Left ventricle myocardium inferior (tissue), 1 donor: ENCODE measurements around the gene DNPH1. TPM values are rescaled to one million over a fixed set of nuclear protein-coding genes. Genes with fewer than 3 reads are reported as not detected.

ENCODE experiments used
- DNase-seq: peaks from one replicate; pipeline ENCODE4 v3.0.0-alpha.2; 2020
- H3K27ac ChIP-seq: fragments of 200-600 bp; replicated peaks from 2 replicates; pipeline ENCODE4 v1.8.0; 2021
- H3K27me3 ChIP-seq: fragments of 200-600 bp; 2 replicates; pipeline ENCODE4 v1.8.0; 2021; ENCODE audit warnings: low read depth
- H3K36me3 ChIP-seq: fragments of 200-600 bp; 2 replicates; pipeline ENCODE4 v1.8.0; 2021
- H3K4me1 ChIP-seq: fragments of 200-600 bp; 2 replicates; pipeline ENCODE4 v1.8.0; 2021
- H3K4me3 ChIP-seq: fragments of 200-600 bp; 2 replicates; pipeline ENCODE4 v1.8.0; 2021; ENCODE audit warnings: mild to moderate bottlenecking, moderate library complexity
- H3K9me3 ChIP-seq: fragments of 200-600 bp; replicated peaks from 2 replicates; pipeline ENCODE4 v1.8.0; 2021
- intact Hi-C: fragments of 100-400 bp; cut with micrococcal nuclease; formaldehyde crosslinking; loops from one replicate; pipeline ENCODE4 v1.11.0; 2022
- total RNA-seq: library from RNA; stranded (reverse); fragmentation: NEBNext Ultra II Directional; extraction: Animal tissue kit (Norgen Biotek cat#: 25700); gene quantifications from one replicate; pipeline ENCODE4 v1.2.1, GENCODE V29; 2021
- TF ChIP-seq, protein P1 (sequence below): fragments of 200-600 bp; IDR thresholded peaks from 2 replicates; pipeline ENCODE4 v1.8.0; 2021; ENCODE audit warnings: antibody characterized with exemption, mild to moderate bottlenecking, borderline replicate concordance
- donor health status: DM: no; HTN: yes; CAD: no; lungs with severe emphysema.

DNPH1 gene
- total RNA-seq, 1 donor from 2014 or later = 27.7 TPM

DNA sequence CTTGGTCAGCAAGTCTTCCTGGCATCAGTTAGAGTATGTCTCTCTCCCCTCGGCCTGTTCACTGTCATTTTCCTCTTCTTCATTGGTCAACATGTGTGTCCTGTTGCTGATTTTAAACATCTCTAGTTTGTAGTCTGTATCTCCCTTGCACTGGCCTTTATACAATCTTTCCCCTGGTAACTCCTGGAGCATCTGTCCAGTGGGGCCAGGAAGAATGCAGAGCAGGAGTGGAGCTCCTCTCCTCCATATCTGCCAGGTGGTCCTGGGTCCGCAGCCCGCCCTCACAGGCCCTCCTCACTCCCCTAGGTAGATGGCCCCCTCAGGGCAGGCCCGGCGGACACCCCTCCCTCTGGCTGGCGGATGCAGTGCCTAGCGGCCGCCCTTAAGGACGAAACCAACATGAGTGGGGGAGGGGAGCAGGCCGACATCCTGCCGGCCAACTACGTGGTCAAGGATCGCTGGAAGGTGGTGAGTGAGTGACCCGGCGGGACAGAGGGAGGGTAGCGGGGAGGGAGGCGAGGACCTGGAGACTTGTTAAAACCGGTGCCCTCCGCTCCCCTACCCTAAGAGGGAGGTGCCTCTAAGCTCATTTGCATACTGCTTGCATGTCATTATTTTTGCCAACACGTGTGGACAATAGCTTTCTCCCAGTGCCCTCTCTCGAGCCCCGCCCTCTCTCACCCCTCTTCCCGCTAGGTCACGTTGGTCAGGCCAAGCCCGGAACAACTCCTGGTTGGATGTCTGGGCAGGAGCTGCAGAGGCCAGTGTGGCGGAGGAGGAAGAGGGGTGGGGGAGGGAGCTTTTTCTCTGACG, 17.2 kb upstream of the DNPH1 start:
- H3K4me3 ChIP-seq = peak overlapping the region; percentile 74
- peaks cover 69% of the 10 kb centered on the region for H3K27me3 ChIP-seq
- intact Hi-C loops = no loop called here
- no peaks in the 10 kb centered on the region for H3K36me3 ChIP-seq
- peak overlapping the region; percentile 45 for H3K27ac ChIP-seq
- TF ChIP-seq, protein P1, sequence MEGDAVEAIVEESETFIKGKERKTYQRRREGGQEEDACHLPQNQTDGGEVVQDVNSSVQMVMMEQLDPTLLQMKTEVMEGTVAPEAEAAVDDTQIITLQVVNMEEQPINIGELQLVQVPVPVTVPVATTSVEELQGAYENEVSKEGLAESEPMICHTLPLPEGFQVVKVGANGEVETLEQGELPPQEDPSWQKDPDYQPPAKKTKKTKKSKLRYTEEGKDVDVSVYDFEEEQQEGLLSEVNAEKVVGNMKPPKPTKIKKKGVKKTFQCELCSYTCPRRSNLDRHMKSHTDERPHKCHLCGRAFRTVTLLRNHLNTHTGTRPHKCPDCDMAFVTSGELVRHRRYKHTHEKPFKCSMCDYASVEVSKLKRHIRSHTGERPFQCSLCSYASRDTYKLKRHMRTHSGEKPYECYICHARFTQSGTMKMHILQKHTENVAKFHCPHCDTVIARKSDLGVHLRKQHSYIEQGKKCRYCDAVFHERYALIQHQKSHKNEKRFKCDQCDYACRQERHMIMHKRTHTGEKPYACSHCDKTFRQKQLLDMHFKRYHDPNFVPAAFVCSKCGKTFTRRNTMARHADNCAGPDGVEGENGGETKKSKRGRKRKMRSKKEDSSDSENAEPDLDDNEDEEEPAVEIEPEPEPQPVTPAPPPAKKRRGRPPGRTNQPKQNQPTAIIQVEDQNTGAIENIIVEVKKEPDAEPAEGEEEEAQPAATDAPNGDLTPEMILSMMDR = no peak
- no peaks in the 10 kb centered on the region for H3K9me3 ChIP-seq
- DNase-seq = peak; percentile 51
- H3K4me1 ChIP-seq = peaks cover 16% of the 10 kb centered on the region

DNA sequence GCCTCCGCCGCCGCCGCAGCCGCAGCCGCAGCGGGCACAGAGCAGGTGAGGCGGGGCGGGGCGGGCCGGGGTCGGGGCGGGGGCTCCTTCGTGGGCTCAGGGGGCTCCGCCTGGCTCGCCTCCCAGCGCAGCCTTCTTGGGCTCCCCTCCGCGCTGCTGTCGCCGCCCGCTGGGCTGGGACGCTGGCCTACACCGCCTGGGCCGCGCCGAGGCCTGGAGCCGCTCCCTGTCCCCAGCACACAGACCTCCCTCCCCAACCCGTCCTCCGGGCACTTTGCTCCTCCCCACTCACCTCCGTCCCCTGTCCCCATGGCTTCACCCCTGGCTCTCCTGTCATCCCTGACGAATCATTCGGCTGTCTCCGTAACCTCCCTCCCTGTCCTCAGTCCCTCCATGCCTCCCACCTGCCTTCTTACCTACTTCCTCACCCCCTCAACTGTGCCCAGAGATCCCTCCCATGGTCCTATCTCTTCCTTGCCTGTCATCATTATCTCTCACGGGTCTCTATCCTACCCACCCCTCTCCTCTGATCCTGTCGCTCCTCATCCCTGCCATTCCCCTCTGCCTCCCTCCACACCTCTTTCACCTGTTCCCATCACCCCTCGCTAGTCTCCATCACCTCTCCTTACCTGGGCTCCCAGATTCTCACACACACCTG, 14.5 kb upstream of the DNPH1 start:
- intact Hi-C loops = no loop called here
- H3K27ac ChIP-seq = no peak overlapping the region
- no peak for DNase-seq
- H3K4me1 ChIP-seq = peaks cover 15% of the 10 kb centered on the region
- peaks cover 7% of the 10 kb centered on the region for H3K9me3 ChIP-seq
- peaks cover 85% of the 10 kb centered on the region for H3K27me3 ChIP-seq
- no peak overlapping the region for H3K4me3 ChIP-seq
- H3K36me3 ChIP-seq = no peaks in the 10 kb centered on the region
- TF ChIP-seq, protein P1 = no peak

DNA sequence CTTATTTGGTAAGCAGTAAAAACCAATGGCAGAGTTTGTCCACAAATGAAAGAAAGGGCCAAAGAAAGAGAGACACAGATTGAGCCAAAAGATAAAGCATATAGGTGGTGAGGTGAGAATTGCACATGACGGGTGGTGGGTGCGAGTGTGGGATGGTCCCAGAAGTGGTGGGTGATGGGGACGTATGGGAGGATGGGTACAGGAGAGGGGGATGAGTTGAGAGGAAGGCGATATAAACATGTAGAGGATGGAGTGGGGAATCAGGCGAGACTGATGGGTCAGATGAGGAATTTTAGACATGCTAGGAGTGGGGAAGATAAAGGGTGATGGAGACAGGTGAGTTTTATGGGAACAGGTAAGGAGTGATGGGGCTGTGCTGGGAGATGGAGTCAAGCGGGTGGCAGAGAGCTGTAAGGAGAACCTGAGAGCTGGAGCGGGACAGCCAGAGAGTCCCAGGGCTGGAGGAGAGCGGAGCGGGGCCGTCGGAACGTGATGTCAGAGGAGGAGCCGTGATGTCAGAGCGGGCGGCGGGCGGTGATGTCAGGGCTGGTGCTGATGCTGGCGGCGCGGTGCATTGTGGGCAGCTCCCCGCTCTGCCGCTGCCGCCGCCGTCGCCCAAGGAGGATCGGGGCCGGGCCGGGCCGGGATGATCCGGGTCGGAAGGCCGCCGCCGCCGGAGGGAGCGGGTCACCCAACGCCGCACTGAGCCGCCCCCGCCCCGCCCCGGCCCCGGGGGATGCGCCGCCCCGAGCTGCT, 13.8 kb upstream of the DNPH1 start, which contains the start of gene TTBK1:
TSS of gene TTBK1 (plus strand) at position 574 of the 756 bp plus-strand sequence. CDS start 3,180 bp downstream, outside the sequence.
- H3K4me3 ChIP-seq = no peak within 1 kb of the TSS
- peaks cover 9% of the 10 kb centered on the region for H3K9me3 ChIP-seq
- no peak within 1 kb of the TSS for H3K27ac ChIP-seq
- peaks cover 87% of the 10 kb centered on the region for H3K27me3 ChIP-seq
- H3K36me3 ChIP-seq = no peaks in the 10 kb centered on the region
- TF ChIP-seq, protein P1 = no peak
- peaks cover 15% of the 10 kb centered on the region for H3K4me1 ChIP-seq
- intact Hi-C loops = no loop called here
- no peak for DNase-seq

DNA sequence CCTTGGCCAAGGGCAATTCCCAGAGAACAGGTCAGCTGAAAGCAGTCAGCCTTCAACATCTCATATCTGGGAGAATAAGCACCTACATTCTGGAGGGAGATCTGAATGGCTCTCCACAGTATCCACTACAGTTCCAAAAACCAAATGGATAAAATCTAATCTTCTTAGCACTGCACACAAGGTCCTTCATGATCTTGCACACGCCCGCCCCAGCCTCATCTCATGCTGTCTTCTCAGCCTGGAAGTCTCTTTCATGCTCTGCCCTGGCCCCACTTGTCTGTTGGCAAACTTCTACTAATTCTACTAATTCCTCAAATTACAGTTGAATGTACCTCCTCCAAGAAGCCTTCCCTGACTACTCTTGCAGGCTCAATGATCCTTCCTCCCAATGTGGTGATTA, 12.2 kb upstream of the DNPH1 start:
- DNase-seq = no peak
- H3K27ac ChIP-seq = no peak overlapping the region
- peaks cover 1% of the 10 kb centered on the region for H3K4me1 ChIP-seq
- H3K9me3 ChIP-seq = peaks cover 9% of the 10 kb centered on the region
- TF ChIP-seq, protein P1 = no peak
- intact Hi-C loops = no loop called here
- no peak overlapping the region for H3K4me3 ChIP-seq
- peaks cover 95% of the 10 kb centered on the region for H3K27me3 ChIP-seq
- no peaks in the 10 kb centered on the region for H3K36me3 ChIP-seq

DNA sequence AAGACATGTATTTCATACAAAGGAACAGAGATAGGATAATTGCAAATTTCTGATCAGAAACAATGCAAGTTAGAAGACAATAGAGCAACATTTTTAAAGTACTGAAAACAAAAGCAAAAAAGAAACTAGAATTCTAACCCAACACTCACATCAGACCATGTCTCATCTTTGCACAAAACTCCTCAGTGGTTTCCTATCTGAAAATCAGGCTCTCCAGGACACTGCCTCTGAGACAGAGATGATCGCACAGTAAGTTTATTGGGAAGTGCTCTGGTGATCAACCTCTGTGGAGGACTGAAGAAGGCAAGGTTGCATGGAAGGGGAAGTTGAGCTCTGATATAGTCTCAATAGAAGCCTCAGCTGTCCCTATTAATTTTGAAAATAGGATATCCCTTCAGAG, 11.7 kb upstream of the DNPH1 start:
- Histone ChIP-seq H3K4me3 (no peak overlapping the region), H3K27me3 (peaks cover 95% of the 10 kb centered on the region), H3K9me3 (peaks cover 9% of the 10 kb centered on the region), H3K27ac (no peak overlapping the region), H3K36me3 (no peaks in the 10 kb centered on the region), H3K4me1 (no peaks in the 10 kb centered on the region)
- TF ChIP-seq, protein P1 = no peak
- intact Hi-C loops = no loop called here
- DNase-seq = no peak
